Left colon (tissue), 2 donors: Measurements from ENCODE around the gene CRHR1. TPM values are rescaled to one million over a fixed set of nuclear protein-coding genes. Genes with fewer than 3 reads are reported as not detected.

Source experiments
- ATAC-seq: fragments of 200-7000 bp; cut with Tn5 transposase; one replicate; pipeline ENCODE4 v1.9.1; 2020; ENCODE audit warnings: mild to moderate bottlenecking, moderate library complexity
- DNase-seq, 2 donors: peaks; one replicate each; pipeline ENCODE4 v3.0.0-alpha.2; 2020
- intact Hi-C, 2 donors: fragments of 100-400 bp; cut with DNase I in 1 of 2; cut with micrococcal nuclease in 1 of 2; formaldehyde crosslinking; loops; one replicate each; pipeline versions ENCODE4 v1.11.2 to v1.14.0; 2022; cut with DNase I, micrococcal nuclease
- total RNA-seq, 2 donors: library from RNA; stranded (reverse); fragmentation: NEBNext Ultra II Directional; extraction: Animal tissue kit (Norgen Biotek cat#: 25700); gene quantifications; one replicate each; pipeline ENCODE4 v1.2.1, GENCODE V29; 2021
- donor health status: DM: no; HTN: no; CAD: no.
- donor health status: DM: yes; HTN: yes; CAD: no.

Gene CRHR1
- total RNA-seq, 2 donors from 2014 or later: not detected

- intact Hi-C loops: no loop called here
- DNase-seq (no peak), ATAC-seq (no peak)
These were observed 87.6 kb downstream of the CRHR1 start for GRCh38 chr17:45871718-45872117.

- ATAC-seq (no peak), DNase-seq (no peak)
- intact Hi-C loops: no loop called here
These were observed 89.6 kb downstream of the CRHR1 start for GRCh38 chr17:45873728-45874127.

GRCh38 chr17:45874151-45874550 lies 90.0 kb downstream of the CRHR1 start:
- intact Hi-C loops: no loop called here
- DNase-seq (no peak), ATAC-seq (no peak)

GRCh38 chr17:45876539-45876938 lies 92.4 kb downstream of the CRHR1 start:
- ATAC-seq: no peak
- DNase-seq: no peak
- intact Hi-C loops: no loop called here

GRCh38 chr17:45877467-45877866 lies 93.3 kb downstream of the CRHR1 start:
- DNase-seq: no peak
- no peak for ATAC-seq
- intact Hi-C loops: no loop called here

- intact Hi-C loops: no loop called here
- ATAC-seq: no peak
- no peak for DNase-seq
These were observed 98.9 kb downstream of the CRHR1 start for GRCh38 chr17:45883063-45883462.

Other genes with a start within 250 kb of the CRHR1 start
- gene SPPL2C, start 60.6 kb downstream of the CRHR1 start, total RNA-seq: not detected
- 1 to 10 TPM in 1 of 2 donors, under 1 TPM in 1; 0.64 to 2.5 TPM for gene MAPT, start 110.2 kb downstream of the CRHR1 start, total RNA-seq
- not detected for gene STH, start 214.9 kb downstream of the CRHR1 start, total RNA-seq